ENCODE data around the gene ABCC11. TPM values are rescaled to one million over a fixed set of nuclear protein-coding genes. Genes with fewer than 3 reads are reported as not detected.

ABCC11 gene
- total RNA-seq, 6 experiments from 2014 or later, result 0.05 to 0.26 (median 0.12) TPM; not detected in 3

GRCh38 chr16:48271728-48272127 lies 24.4 kb upstream of the ABCC11 start:
- Mint-ChIP-seq H3K27me3 (ENCODE audit: insufficient read depth) (no peaks in the 10 kb centered on the region), H3K27ac (no peak overlapping the region), H3K36me3 (ENCODE audit: low read depth) (peaks cover 4% of the 10 kb centered on the region), H3K4me3 (no peak overlapping the region), H3K4me1 (ENCODE audit: low read depth) (peaks cover 13% of the 10 kb centered on the region), H3K9me3 (no peaks in the 10 kb centered on the region)
- peak; percentile 31 for TF ChIP-seq CTCF (IDR thresholded peaks at IDR 0.05)
- peak; percentile 5 for DNase-seq

- DNase-seq, result no peak
- H3K4me1 Mint-ChIP-seq (ENCODE audit: low read depth), result peaks cover 6% of the 10 kb centered on the region; the same call in 1 of the 2 replicates
- H3K9me3 Mint-ChIP-seq, result no peaks in the 10 kb centered on the region
- H3K4me3 Mint-ChIP-seq, result no peak overlapping the region
- TF ChIP-seq CTCF (IDR thresholded peaks at IDR 0.05), result no peak
- no peaks in the 10 kb centered on the region for H3K27me3 Mint-ChIP-seq (ENCODE audit: insufficient read depth)
- H3K36me3 Mint-ChIP-seq (ENCODE audit: low read depth), result peaks cover 21% of the 10 kb centered on the region
- no peak overlapping the region for H3K27ac Mint-ChIP-seq
These were observed 21.7 kb upstream of the ABCC11 start for GRCh38 chr16:48269011-48269410.

- Mint-ChIP-seq H3K36me3 (ENCODE audit: low read depth) (peaks cover 57% of the 10 kb centered on the region), H3K27me3 (ENCODE audit: insufficient read depth) (no peaks in the 10 kb centered on the region), H3K27ac (no peak overlapping the region), H3K4me3 (no peak overlapping the region), H3K9me3 (no peaks in the 10 kb centered on the region), H3K4me1 (ENCODE audit: low read depth) (peaks cover 6% of the 10 kb centered on the region; the same call in 1 of the 2 replicates)
- TF ChIP-seq CTCF (IDR thresholded peaks at IDR 0.05), result no peak
- no peak for DNase-seq
These were observed 15.3 kb upstream of the ABCC11 start for GRCh38 chr16:48262631-48263030.

GRCh38 chr16:48261569-48261968 lies 14.2 kb upstream of the ABCC11 start:
- Mint-ChIP-seq H3K9me3 (no peaks in the 10 kb centered on the region), H3K27me3 (ENCODE audit: insufficient read depth) (no peaks in the 10 kb centered on the region), H3K4me3 (no peak overlapping the region), H3K27ac (no peak overlapping the region), H3K4me1 (ENCODE audit: low read depth) (peaks cover 6% of the 10 kb centered on the region; the same call in 1 of the 2 replicates), H3K36me3 (ENCODE audit: low read depth) (peaks cover 56% of the 10 kb centered on the region)
- DNase-seq, result no peak
- no peak for TF ChIP-seq CTCF (IDR thresholded peaks at IDR 0.05)

- DNase-seq, result no peak
- H3K36me3 Mint-ChIP-seq (ENCODE audit: low read depth), result peaks cover 39% of the 10 kb centered on the region
- H3K27me3 Mint-ChIP-seq (ENCODE audit: insufficient read depth), result no peaks in the 10 kb centered on the region
- H3K4me3 Mint-ChIP-seq, result no peak overlapping the region
- H3K27ac Mint-ChIP-seq, result no peak overlapping the region
- H3K9me3 Mint-ChIP-seq, result no peaks in the 10 kb centered on the region
- no peaks in the 10 kb centered on the region for H3K4me1 Mint-ChIP-seq (ENCODE audit: low read depth)
- TF ChIP-seq CTCF (IDR thresholded peaks at IDR 0.05), result no peak
These were observed 9.3 kb upstream of the ABCC11 start for GRCh38 chr16:48256579-48257177.

Data from HFFc6 (cell line).